GM23338 (cell line): ENCODE results near the gene DCLK3.

ENCODE experiments used
- CREB1 ChIP-seq: fragments of 250-450 bp; sonication (Bioruptor Pico); IDR thresholded peaks from 2 replicates; pipeline ENCODE4 v1.5.0; 2020; ENCODE audit warnings: low read depth, mild to moderate bottlenecking, moderate library complexity
- CTCF ChIP-seq, 2 experiments: fragments of 200-600 bp in 1 of 2; sonication (generic) in 1 of 2; conservative IDR thresholded peaks; 2 replicates each; pipeline versions ENCODE4 v1.5.1 to v1.6.1; 2016 to 2017; ENCODE audit warnings: antibody characterized with exemption in 2 of 2, low read depth in 2 of 2, mild to moderate bottlenecking in 2 of 2, moderate library complexity in 1 of 2
- ETS1 ChIP-seq: IDR thresholded peaks from 2 replicates; pipeline ENCODE4 v1.6.1; 2016; ENCODE audit warnings: antibody characterized with exemption
- EZH2 ChIP-seq: fragments of 200-600 bp; sonication (generic); IDR thresholded peaks from one replicate; pipeline ENCODE4 v1.8.0; 2017; ENCODE audit warnings: antibody characterized with exemption, mild to moderate bottlenecking, low read depth; ENCODE audit not compliant: unreplicated experiment
- NANOG ChIP-seq: IDR thresholded peaks from 2 replicates; pipeline ENCODE4 v1.6.1; 2016; ENCODE audit warnings: antibody characterized with exemption, borderline replicate concordance
- POLR2AphosphoS5 ChIP-seq: IDR thresholded peaks from 2 replicates; pipeline ENCODE4 v1.6.1; 2016; ENCODE audit warnings: antibody characterized with exemption, low read depth
- REST ChIP-seq: IDR thresholded peaks from one replicate; pipeline ENCODE4 v1.6.1; 2018; ENCODE audit warnings: antibody characterized with exemption; ENCODE audit not compliant: unreplicated experiment
- ZNF114 ChIP-seq: fragments of 250-450 bp; sonication (Bioruptor Pico); IDR thresholded peaks from 2 replicates; pipeline ENCODE4 v1.5.0; 2020; ENCODE audit warnings: mild to moderate bottlenecking, moderate library complexity
- ZNF331 ChIP-seq: fragments of 250-450 bp; sonication (Bioruptor Pico); IDR thresholded peaks from 2 replicates; pipeline ENCODE4 v1.5.0; 2020; ENCODE audit warnings: low read depth, mild to moderate bottlenecking, moderate library complexity
- ZNF462 ChIP-seq: fragments of 250-450 bp; sonication (Bioruptor Pico); IDR thresholded peaks from 2 replicates; pipeline ENCODE4 v1.5.0; 2020; ENCODE audit warnings: mild to moderate bottlenecking, moderate library complexity

GRCh38 chr3:36761779-36762178 is 2.6 kb downstream of the DCLK3 start:
- no peak for TF ChIP-seq CTCF (conservative IDR thresholded peaks at IDR 0.05; ENCODE audit: low read depth in 2 of 2)
- TF ChIP-seq NANOG, result no peak
- no peak for TF ChIP-seq POLR2AphosphoS5
- TF ChIP-seq EZH2, result no peak
- no peak for TF ChIP-seq REST
- no peak for TF ChIP-seq CREB1 (CRISPR knock-in tag)
- TF ChIP-seq ETS1, result no peak
- TF ChIP-seq ZNF114 (CRISPR knock-in tag), result no peak
- no peak for TF ChIP-seq ZNF331
- no peak for TF ChIP-seq ZNF462 (CRISPR knock-in tag)
